HG02852 (cell line): ENCODE data around the gene ITPKB.
"Not testable (repeated sequence)": the region's sequence is repeated elsewhere in the genome, so short reads cannot be mapped to it uniquely, and the experiment has no call there.

Source experiments
- ATAC-seq: cut with Tn5 transposase; IDR thresholded peaks from one replicate; pipeline ENCODE4 v1.9.1; 2021; ENCODE audit warnings: mild to moderate bottlenecking, moderate library complexity; ENCODE audit not compliant: unreplicated experiment

The ITPKB gene

DNA sequence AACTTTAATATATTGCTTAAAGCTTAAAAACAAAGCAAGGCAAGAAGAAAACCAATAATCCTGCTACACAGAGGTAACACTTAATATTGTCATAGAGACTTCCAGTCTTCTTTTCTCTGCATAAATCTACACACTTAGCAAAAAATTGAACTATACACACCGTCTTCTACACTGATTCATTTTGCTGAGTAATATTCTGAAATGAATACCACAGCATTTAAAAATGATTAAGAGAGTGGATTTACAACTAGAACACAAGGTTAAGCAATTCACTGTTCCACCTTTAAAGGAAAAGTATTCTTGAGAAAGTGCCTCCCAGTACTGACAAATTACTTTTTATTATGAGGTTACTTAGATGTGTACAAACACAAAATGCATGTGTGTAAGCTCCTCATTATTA is 22.2 kb upstream of the ITPKB start:
- no peak for ATAC-seq

DNA sequence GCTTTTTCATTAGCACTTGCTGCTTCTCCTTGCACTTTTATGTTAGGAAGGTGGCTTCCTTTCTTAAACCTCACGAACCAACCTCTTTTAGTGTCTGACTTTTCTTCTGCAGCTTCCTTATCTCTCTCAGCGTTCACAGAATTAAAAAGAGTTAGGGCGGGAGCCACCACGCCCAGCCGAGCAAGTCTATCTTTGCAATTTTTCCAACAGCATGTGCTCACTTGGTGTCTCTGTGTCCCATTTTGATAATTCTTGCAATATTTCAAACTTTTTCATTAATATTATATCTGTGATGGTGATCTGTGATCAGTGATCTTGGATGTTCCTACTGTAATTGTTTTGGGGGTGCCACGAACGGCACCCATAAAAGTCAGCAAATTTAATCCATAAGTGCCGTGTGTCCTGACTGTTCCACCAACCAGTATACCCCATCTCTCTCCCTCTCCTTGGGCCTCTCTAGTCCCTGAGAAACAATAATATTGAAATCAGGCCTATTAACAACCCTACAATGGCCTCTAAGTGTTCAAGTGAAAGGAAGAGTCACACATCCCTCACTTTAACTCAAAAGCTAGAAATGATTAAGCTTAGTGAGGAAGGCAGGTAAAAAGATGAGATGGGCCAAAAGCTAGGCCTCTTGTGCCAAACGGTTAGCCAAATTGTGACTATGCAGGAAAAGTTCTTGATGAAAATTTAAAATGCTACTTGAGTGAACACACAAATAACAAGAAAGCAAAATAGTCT is 15.9 kb upstream of the ITPKB start:
- ATAC-seq: no peak

DNA sequence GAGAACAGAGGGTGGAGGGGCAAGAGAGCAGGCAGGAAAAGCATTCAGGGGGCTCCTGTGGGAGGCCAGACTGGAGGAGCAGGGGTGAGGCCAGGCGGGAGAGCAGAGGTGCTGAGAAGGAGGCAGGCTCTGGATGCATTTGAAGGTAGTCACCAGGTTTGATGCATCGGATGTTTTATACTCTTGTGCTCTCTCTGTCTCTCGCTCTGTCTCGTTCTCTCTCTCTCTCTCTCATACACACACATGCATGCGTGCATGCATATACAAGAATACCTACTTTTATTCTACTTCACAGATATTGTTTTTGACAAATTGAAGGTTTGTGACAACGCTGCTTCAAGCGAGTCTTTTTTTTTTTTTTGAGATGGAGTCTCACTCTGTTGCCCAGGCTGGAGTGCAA is 15.0 kb upstream of the ITPKB start:
- no peak for ATAC-seq

DNA sequence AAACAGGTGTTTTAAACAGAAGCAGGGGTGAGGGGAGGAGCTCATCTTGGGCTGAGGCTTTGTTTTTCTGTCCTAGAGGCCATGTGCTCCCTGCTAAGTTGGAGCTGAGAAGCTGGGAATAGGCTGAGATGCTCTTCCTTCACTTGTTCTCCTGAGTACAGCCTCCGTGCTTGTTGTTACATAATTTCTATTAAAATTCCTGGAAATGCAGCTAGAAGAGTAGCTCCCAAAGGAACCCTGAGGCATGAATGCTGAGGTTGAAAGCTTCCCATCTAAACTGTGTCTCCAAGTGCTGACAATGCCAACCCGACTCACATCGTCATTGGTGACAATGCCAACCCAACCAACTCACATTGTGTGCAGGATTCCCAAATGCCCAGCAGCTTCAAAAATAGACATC is 12.6 kb upstream of the ITPKB start:
- ATAC-seq: no peak

GRCh38 chr1:226751214-226751613 is 12.1 kb upstream of the ITPKB start:
- no peak for ATAC-seq

DNA sequence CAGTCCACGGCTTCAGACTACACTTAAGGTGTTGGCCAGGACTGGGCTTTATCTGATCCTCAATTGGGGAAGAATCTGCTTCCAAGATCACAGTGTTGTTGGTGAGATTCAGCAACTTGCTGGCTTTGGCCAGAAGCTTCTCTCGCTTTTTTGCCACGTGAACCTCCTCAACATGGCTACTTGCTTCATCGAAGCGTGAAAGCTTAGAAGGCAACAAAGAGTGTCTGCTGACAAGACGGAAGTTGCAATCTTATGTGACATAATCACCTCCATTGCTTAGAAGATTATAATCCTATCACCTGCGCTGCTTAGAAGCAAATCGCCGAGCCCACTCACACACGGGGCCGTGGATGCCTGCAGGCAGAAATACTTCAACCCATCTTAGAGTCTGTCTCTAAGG is 10.4 kb upstream of the ITPKB start:
- no peak for ATAC-seq

GRCh38 chr1:226748306-226748705 is 9.2 kb upstream of the ITPKB start:
- no peak for ATAC-seq

DNA sequence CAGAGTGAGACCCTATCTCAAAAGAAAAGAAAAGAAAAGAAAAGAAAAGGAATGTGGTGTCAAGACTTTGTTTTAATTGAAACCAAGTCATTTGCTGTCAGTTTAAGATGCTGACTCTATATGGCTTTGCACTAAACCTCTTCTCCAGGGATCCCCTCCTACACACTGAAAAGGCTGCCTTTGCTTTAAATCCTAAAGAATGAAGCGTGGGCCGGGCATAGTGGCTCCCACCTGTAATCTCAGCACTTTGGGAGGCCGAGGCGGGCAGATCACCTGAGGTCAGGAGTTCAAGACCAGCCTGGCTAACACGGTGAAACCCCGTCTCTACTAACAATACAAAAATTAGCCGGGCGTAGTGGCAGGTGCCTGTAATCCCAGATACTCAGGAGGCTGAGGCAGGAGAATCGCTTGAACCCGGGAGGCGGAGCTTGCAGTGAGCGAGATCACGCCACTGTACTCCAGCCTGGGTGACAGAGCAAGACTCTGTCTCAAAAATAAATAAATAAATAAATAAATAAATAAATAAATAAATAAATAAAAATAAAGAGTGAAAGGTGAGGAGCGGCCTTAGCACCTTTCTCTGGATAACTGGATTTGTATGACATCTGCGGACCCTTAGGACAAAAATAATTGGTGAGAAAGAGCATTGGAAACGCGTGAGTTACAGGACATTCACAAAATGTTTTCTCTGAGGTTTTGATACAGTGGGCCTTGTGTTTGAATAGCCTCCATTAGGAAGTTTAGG is 8.6 kb upstream of the ITPKB start:
- not testable (repeated sequence) for ATAC-seq

DNA sequence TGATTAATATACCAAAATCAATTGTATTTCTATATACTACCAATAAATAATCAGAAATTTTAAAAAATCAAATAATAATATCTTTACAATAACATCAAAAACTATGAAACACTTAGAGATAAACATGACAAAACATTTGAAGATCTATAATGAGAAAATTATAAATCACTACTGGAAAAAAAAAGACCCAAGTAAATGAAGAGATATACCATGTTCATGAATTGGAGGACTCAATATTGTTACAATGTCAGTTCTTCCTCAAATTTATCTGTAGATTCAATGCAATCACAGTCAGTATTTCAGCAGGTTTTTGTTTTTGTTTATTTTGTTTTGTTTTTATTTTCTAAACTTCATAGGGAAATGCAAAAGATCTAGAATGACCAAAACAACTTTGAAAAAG is 4.2 kb upstream of the ITPKB start:
- ATAC-seq: no peak

GRCh38 chr1:226741009-226741408 is 1.9 kb upstream of the ITPKB start:
- ATAC-seq: no peak

DNA sequence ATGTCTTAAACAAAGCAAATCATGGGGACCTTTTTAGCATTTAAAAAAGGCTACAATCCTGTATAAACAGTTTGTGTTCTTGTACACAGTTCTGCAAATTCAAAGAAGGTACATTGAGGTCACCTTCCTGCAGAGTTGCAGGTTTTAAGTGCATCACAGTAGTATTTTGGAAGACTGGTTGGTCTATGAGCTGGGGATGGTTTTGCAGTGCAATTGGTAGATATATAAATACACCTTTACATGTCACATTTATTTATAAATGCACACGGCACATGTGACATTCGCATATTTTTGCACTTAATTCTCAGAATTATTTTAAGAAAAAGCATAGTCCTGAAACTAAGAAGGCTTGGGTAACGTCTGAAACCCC is 599 bp upstream of the ITPKB start:
- no peak for ATAC-seq

- peak; percentile 23 for ATAC-seq
Observed at GRCh38 chr1:226738421-226738994, 574 bp downstream of the ITPKB start.

GRCh38 chr1:226737819-226738420 is 1.2 kb downstream of the ITPKB start:
- ATAC-seq: peak; percentile 24

- peak; percentile 29 for ATAC-seq
Observed at GRCh38 chr1:226736908-226737818, 1.9 kb downstream of the ITPKB start.

- no peak for ATAC-seq
Observed at GRCh38 chr1:226736001-226736907, 2.8 kb downstream of the ITPKB start.

GRCh38 chr1:226735576-226735975 is 3.5 kb downstream of the ITPKB start:
- ATAC-seq: no peak

- no peak for ATAC-seq
Observed at GRCh38 chr1:226734611-226735153, 4.4 kb downstream of the ITPKB start.

GRCh38 chr1:226733876-226734275 is 5.2 kb downstream of the ITPKB start:
- ATAC-seq: no peak

DNA sequence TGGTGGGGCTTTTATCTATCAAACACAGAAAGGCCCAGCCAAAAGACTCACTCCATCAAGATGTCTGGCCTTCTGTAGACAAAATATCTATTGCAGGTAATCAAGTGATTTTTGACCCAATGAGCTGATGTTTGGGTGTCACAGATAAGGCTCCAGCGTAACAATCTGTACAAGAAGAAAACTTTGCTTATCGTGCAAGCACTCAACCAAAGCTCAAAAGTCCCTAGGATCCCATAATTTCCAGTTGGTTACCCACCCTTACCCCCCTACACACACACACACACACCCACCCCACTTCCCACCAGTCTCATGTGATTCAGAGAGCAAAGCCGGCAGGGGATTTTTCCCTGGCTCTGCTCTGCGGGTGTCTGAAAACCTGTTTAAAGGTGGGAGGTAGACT is 5.8 kb downstream of the ITPKB start:
- no peak for ATAC-seq
